Stomach (tissue), 9 donors: ENCODE data around the gene SSTR5. TPM values are rescaled to one million over a fixed set of nuclear protein-coding genes. Genes with fewer than 3 reads are reported as not detected.

Source experiments
- DNase-seq, 2 donors: peaks; one replicate each; pipeline versions ENCODE4 v3.0.0 to v3.0.0-alpha.2; 2013 to 2019
- H3K27ac ChIP-seq, 5 donors: fragments of 200-600 bp in 4 of 5; sonication (generic) in 4 of 5; one replicate each; pipeline ENCODE4 v1.5.1; 2013 to 2019; ENCODE audit warnings: mild to moderate bottlenecking in 1 of 5, moderate library complexity in 1 of 5
- H3K27me3 ChIP-seq, 3 donors: fragments of 200-600 bp; sonication (generic); one replicate each; pipeline ENCODE4 v1.5.1; 2017 to 2019; ENCODE audit warnings: mixed run types in 1 of 3
- H3K36me3 ChIP-seq, 4 donors: fragments of 200-600 bp; sonication (generic); 1 replicate in 3 of 4; 2 replicates in 1 of 4; pipeline ENCODE4 v1.5.1; 2016 to 2019
- H3K4me1 ChIP-seq, 4 donors: fragments of 200-600 bp; sonication (generic); one replicate each; pipeline ENCODE4 v1.5.1; 2016 to 2019
- H3K4me3 ChIP-seq, 4 donors: fragments of 200-600 bp; sonication (generic) in 3 of 4; one replicate each; pipeline ENCODE4 v1.5.1; 2016 to 2019; ENCODE audit warnings: mild to moderate bottlenecking in 1 of 4
- H3K9me3 ChIP-seq, 4 donors: fragments of 200-600 bp; sonication (generic); one replicate each; pipeline ENCODE4 v1.5.1; 2016 to 2019
- CTCF ChIP-seq, 7 experiments: fragments of 450-650 bp in 4 of 7; fragments of 200-600 bp in 3 of 7; sonication (generic) in 3 of 7; IDR thresholded peaks; one replicate each; pipeline ENCODE4 v1.5.1; 2016 to 2019; ENCODE audit warnings: antibody characterized with exemption in 7 of 7, control low read depth in 2 of 7, mild to moderate bottlenecking in 1 of 7
- EP300 ChIP-seq: sonication (generic); formaldehyde crosslinking; IDR thresholded peaks from one replicate; pipeline ENCODE4 v1.6.1; 2017; ENCODE audit warnings: antibody characterized with exemption
- POLR2A ChIP-seq, 4 donors: fragments of 450-650 bp; IDR thresholded peaks; one replicate each; pipeline ENCODE4 v1.6.1; 2016; ENCODE audit warnings: antibody characterized with exemption in 4 of 4, control low read depth in 2 of 4, mild to moderate bottlenecking in 1 of 4, moderate library complexity in 1 of 4
- POLR2AphosphoS5 ChIP-seq, 3 donors: sonication (generic); formaldehyde crosslinking; IDR thresholded peaks; one replicate each; pipeline ENCODE4 v1.6.1; 2016; ENCODE audit warnings: antibody characterized with exemption in 3 of 3
- WGBS, 5 donors: extraction: QIAGEN DNeasy Blood & Tissue Kit in 3 of 5; methylation state at CpG; one replicate each; pipeline versions ENCODE4 v1.1.5 to v1.1.7; 2013 to 2018; 5-methylcytosine and 5-hydroxymethylcytosine counted together
- intact Hi-C: fragments of 100-400 bp; cut with DNase I; formaldehyde crosslinking; loops from one replicate; pipeline ENCODE4 v1.15.1; 2023; ENCODE audit warnings: low total_unique reads
- polyA plus RNA-seq, 3 donors: library from polyadenylated mRNA; stranded (reverse); fragments of 200-250 nt; gene quantifications; one replicate each; pipeline ENCODE4 v1.2.3, GENCODE V29; 2013
- total RNA-seq, 5 donors: library from RNA; depleted of rRNA; stranded (reverse); fragments of >200 nt; gene quantifications; one replicate each; pipeline versions ENCODE4 v1.1.0 to v1.2.3, GENCODE V29; 2014 to 2016
- donor health status: healthy with polysubstance abuse.
- donor health status: Bipolar disorder and iron deficiency.
- donor health status: healthy.

The SSTR5 gene
- total and polyA plus RNA-seq, 8 donors = 0.13 TPM; not detected in 7

- Histone ChIP-seq H3K27ac (no peak overlapping the region), H3K4me3 (no peak overlapping the region), H3K27me3 (peaks cover 0 to 87% (median 17%) of the 10 kb centered on the region in 3 donors), H3K36me3 (no peaks in the 10 kb centered on the region), H3K9me3 (no peaks in the 10 kb centered on the region), H3K4me1 (peaks cover 0 to 5% (median 2%) of the 10 kb centered on the region in 4 donors)
- intact Hi-C loops = no loop called here
- TF ChIP-seq EP300 = no peak
- TF ChIP-seq POLR2A (IDR thresholded peaks at IDR 0.05) = no peak
- TF ChIP-seq POLR2AphosphoS5 (IDR thresholded peaks at IDR 0.05) = no peak
- no peak for DNase-seq
- WGBS, 5 donors = 46 to 74% (median 46%) methylated on average over 10 to 22 of the region's 22 CpGs
Measured at GRCh38 chr16:1120577-1120941, 48.0 kb downstream of the SSTR5 start.

DNA sequence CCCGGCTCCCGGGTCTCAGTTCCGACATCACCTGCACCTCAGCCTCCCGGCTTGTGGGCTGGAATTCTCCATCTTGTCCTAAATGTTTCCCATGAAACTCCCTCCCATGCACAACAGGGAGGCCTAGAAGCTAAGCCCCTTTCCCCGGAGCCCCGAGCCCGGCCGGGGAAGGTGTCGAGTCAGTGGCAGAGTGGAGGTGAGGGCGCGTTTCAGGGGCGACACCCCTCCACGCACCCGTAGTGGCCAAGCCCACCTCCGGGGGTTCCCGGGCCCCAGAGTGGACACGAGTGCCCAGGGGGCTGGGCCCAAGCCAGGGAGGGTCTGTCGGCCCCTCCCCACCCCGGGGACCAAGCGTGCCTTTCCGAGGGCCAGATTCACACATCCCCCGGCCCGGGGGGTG lies 48.5 kb downstream of the SSTR5 start:
- no peak overlapping the region for H3K4me3 ChIP-seq
- H3K36me3 ChIP-seq = no peaks in the 10 kb centered on the region
- H3K27me3 ChIP-seq = peaks cover 0 to 89% (median 18%) of the 10 kb centered on the region in 3 donors
- no peak overlapping the region for H3K27ac ChIP-seq
- intact Hi-C loops = no loop called here
- 70 to 78% (median 74%) methylated on average over 11 to 23 of the region's 23 CpGs for WGBS, 5 donors
- DNase-seq = no peak
- H3K9me3 ChIP-seq = no peaks in the 10 kb centered on the region
- H3K4me1 ChIP-seq = peaks cover 0 to 7% (median 4%) of the 10 kb centered on the region in 4 donors
- TF ChIP-seq POLR2A (IDR thresholded peaks at IDR 0.05) = no peak
- TF ChIP-seq EP300 = no peak
- no peak for TF ChIP-seq POLR2AphosphoS5 (IDR thresholded peaks at IDR 0.05)
- TF ChIP-seq CTCF (IDR thresholded peaks at IDR 0.05) = no peak

- DNase-seq = no peak
- Histone ChIP-seq H3K27me3 (peaks cover 0 to 89% (median 16%) of the 10 kb centered on the region in 3 donors), H3K36me3 (no peaks in the 10 kb centered on the region), H3K4me1 (peaks cover 0 to 7% (median 4%) of the 10 kb centered on the region in 4 donors), H3K27ac (no peak overlapping the region), H3K4me3 (no peak overlapping the region), H3K9me3 (no peaks in the 10 kb centered on the region)
- WGBS, 5 donors = 70 to 79% (median 71%) methylated on average over 18 to 30 of the region's 30 CpGs
- TF ChIP-seq POLR2AphosphoS5 (IDR thresholded peaks at IDR 0.05) (no peak), POLR2A (IDR thresholded peaks at IDR 0.05) (no peak), EP300 (no peak), CTCF (IDR thresholded peaks at IDR 0.05) (no peak)
- intact Hi-C loops = no loop called here
Measured at GRCh38 chr16:1121601-1122397, 49.3 kb downstream of the SSTR5 start.

GRCh38 chr16:1122398-1122765 lies 49.8 kb downstream of the SSTR5 start:
- 81 to 88% (median 86%) methylated on average over 12 to 14 of the region's 14 CpGs for WGBS, 5 donors
- TF ChIP-seq CTCF (IDR thresholded peaks at IDR 0.05) (no peak), POLR2A (IDR thresholded peaks at IDR 0.05) (no peak), EP300 (no peak), POLR2AphosphoS5 (IDR thresholded peaks at IDR 0.05) (no peak)
- peaks cover 0 to 89% (median 13%) of the 10 kb centered on the region in 3 donors for H3K27me3 ChIP-seq

More at GRCh38 chr16:1122398-1122765, 49.8 kb downstream of the SSTR5 start:
- intact Hi-C loops = no loop called here
- DNase-seq = no peak
- Histone ChIP-seq H3K9me3 (no peaks in the 10 kb centered on the region), H3K36me3 (no peaks in the 10 kb centered on the region), H3K27ac (no peak overlapping the region), H3K4me1 (peaks cover 0 to 7% (median 4%) of the 10 kb centered on the region in 4 donors), H3K4me3 (no peak overlapping the region)
